C4-2B (cell line): ENCODE measurements around the gene POLN.

Source experiments
- CTCF ChIP-seq: fragments of 450-650 bp; conservative IDR thresholded peaks from 2 replicates; pipeline ENCODE4 v1.5.1; 2017; ENCODE audit warnings: mild to moderate bottlenecking
- ZFX ChIP-seq: fragments of 450-650 bp; IDR thresholded peaks from 2 replicates; pipeline ENCODE4 v1.6.1; 2017

DNA sequence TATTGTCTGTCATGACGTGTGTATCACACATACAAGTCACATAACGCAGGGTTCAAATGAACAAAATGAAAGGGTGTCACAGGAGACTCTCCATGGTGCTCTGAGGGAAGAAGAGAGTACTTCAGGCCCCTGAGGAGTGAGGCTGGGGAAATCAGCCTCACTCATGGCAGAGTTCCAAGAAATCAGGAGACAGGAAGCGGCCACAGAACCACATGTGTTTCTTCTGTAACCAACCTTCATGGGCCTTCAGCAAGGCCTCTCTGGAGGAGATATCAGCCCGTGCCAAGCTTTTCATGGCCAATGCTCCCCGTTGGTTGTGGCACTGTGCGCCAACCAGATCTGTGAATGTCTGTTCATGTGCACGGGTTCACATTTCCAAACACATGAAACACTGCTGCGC is 106.8 kb downstream of the POLN start:
- TF ChIP-seq CTCF (no peak), ZFX (no peak)
